HG02840 (cell line): Measurements from ENCODE around the gene SULT1A2.
"Not testable (repeated sequence)": the region's sequence is repeated elsewhere in the genome, so short reads cannot be mapped to it uniquely, and the experiment has no call there.

Experiments used
- ATAC-seq: cut with Tn5 transposase; IDR thresholded peaks from one replicate; pipeline ENCODE4 v1.9.1; 2021; ENCODE audit warnings: mild to moderate bottlenecking, moderate library complexity, moderate number of reproducible peaks; ENCODE audit not compliant: unreplicated experiment, low FRiP score

The SULT1A2 gene

GRCh38 chr16:28562199-28562598, 34.7 kb downstream of the SULT1A2 start:
- ATAC-seq = no peak

- ATAC-seq = no peak
Observed at GRCh38 chr16:28561557-28562187, 35.2 kb downstream of the SULT1A2 start.

GRCh38 chr16:28558456-28558855, 38.4 kb downstream of the SULT1A2 start:
- no peak for ATAC-seq

GRCh38 chr16:28556914-28557320, 39.9 kb downstream of the SULT1A2 start:
- no peak for ATAC-seq

GRCh38 chr16:28555561-28555960, 41.3 kb downstream of the SULT1A2 start:
- ATAC-seq = no peak

- no peak for ATAC-seq
Observed at GRCh38 chr16:28554634-28555423, 42.0 kb downstream of the SULT1A2 start.

GRCh38 chr16:28553776-28554633, 42.8 kb downstream of the SULT1A2 start, which contains the start of gene SGF29:
TSS of gene SGF29 (plus strand) at chr16:28553920. CDS start at chr16:28581070, 27,150 bp downstream.
- ATAC-seq = peak; percentile 75

- ATAC-seq = no peak
Observed at GRCh38 chr16:28549301-28549899, 47.5 kb downstream of the SULT1A2 start.

- ATAC-seq = no peak
Observed at GRCh38 chr16:28548306-28548802, 48.5 kb downstream of the SULT1A2 start.

- ATAC-seq = no peak
Observed at GRCh38 chr16:28546626-28547025, 50.2 kb downstream of the SULT1A2 start.

GRCh38 chr16:28545964-28546363, 50.9 kb downstream of the SULT1A2 start:
- not testable (repeated sequence) for ATAC-seq

- no peak for ATAC-seq
Observed at GRCh38 chr16:28544998-28545397, 51.9 kb downstream of the SULT1A2 start.

GRCh38 chr16:28543072-28543471, 53.8 kb downstream of the SULT1A2 start:
- ATAC-seq = no peak

GRCh38 chr16:28542646-28543045, 54.2 kb downstream of the SULT1A2 start:
- ATAC-seq = no peak
